ENCODE results near the gene ZBTB47.

DNA sequence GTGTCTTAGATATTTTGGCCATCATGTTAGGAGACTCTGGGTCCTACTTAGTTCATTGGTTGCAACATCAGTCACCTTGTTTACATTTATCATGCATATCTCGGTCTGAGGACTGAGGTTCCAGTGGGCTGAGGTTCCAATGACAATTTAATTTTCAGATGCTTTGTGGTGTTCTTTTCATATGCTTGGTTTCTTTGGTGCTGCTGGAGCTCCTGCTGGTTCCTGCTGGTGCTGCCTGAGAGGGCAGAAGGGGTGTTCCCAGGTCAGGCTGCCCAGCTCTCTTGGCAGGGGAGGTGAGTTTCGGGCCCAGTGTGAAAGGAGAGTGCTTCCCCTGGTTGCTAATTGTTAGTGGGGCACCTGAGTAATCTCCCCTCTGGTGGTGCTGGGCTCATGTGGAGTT lies 24.9 kb downstream of the ZBTB47 start:
- TF ChIP-seq POLR2A (IDR thresholded peaks at IDR 0.05; ENCODE audit: extremely low read depth, insufficient read length), result no peak
- TF ChIP-seq, protein P1, sequence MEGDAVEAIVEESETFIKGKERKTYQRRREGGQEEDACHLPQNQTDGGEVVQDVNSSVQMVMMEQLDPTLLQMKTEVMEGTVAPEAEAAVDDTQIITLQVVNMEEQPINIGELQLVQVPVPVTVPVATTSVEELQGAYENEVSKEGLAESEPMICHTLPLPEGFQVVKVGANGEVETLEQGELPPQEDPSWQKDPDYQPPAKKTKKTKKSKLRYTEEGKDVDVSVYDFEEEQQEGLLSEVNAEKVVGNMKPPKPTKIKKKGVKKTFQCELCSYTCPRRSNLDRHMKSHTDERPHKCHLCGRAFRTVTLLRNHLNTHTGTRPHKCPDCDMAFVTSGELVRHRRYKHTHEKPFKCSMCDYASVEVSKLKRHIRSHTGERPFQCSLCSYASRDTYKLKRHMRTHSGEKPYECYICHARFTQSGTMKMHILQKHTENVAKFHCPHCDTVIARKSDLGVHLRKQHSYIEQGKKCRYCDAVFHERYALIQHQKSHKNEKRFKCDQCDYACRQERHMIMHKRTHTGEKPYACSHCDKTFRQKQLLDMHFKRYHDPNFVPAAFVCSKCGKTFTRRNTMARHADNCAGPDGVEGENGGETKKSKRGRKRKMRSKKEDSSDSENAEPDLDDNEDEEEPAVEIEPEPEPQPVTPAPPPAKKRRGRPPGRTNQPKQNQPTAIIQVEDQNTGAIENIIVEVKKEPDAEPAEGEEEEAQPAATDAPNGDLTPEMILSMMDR (IDR thresholded peaks at IDR 0.05; ENCODE audit: low read depth, low read length), result no peak

Data from NB4 (cell line).